ENCODE data around the gene PLOD2.

GRCh38 chr3:146071632-146072031 lies 89.4 kb downstream of the PLOD2 start:
- TF ChIP-seq, protein P1, sequence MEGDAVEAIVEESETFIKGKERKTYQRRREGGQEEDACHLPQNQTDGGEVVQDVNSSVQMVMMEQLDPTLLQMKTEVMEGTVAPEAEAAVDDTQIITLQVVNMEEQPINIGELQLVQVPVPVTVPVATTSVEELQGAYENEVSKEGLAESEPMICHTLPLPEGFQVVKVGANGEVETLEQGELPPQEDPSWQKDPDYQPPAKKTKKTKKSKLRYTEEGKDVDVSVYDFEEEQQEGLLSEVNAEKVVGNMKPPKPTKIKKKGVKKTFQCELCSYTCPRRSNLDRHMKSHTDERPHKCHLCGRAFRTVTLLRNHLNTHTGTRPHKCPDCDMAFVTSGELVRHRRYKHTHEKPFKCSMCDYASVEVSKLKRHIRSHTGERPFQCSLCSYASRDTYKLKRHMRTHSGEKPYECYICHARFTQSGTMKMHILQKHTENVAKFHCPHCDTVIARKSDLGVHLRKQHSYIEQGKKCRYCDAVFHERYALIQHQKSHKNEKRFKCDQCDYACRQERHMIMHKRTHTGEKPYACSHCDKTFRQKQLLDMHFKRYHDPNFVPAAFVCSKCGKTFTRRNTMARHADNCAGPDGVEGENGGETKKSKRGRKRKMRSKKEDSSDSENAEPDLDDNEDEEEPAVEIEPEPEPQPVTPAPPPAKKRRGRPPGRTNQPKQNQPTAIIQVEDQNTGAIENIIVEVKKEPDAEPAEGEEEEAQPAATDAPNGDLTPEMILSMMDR (IDR thresholded peaks at IDR 0.05): no peak
- TF ChIP-seq POLR2A (IDR thresholded peaks at IDR 0.05): no peak

All from thyroid gland (tissue), 4 donors.